Measurements from ENCODE around the gene DNAJA2.

- TF ChIP-seq POLR2AphosphoS5 (IDR thresholded peaks at IDR 0.05) (no peak), CTCF (IDR thresholded peaks at IDR 0.05) (no peak), POLR2A (IDR thresholded peaks at IDR 0.05) (no peak)
Measured at GRCh38 chr16:46968063-46968435, 5.4 kb downstream of the DNAJA2 start.

All from sigmoid colon (tissue), 4 donors.